Measurements from ENCODE around the gene VIPR2.
"Not testable (repeated sequence)": the region's sequence is repeated elsewhere in the genome, so short reads cannot be mapped to it uniquely, and the experiment has no call there.

VIPR2 gene

DNA sequence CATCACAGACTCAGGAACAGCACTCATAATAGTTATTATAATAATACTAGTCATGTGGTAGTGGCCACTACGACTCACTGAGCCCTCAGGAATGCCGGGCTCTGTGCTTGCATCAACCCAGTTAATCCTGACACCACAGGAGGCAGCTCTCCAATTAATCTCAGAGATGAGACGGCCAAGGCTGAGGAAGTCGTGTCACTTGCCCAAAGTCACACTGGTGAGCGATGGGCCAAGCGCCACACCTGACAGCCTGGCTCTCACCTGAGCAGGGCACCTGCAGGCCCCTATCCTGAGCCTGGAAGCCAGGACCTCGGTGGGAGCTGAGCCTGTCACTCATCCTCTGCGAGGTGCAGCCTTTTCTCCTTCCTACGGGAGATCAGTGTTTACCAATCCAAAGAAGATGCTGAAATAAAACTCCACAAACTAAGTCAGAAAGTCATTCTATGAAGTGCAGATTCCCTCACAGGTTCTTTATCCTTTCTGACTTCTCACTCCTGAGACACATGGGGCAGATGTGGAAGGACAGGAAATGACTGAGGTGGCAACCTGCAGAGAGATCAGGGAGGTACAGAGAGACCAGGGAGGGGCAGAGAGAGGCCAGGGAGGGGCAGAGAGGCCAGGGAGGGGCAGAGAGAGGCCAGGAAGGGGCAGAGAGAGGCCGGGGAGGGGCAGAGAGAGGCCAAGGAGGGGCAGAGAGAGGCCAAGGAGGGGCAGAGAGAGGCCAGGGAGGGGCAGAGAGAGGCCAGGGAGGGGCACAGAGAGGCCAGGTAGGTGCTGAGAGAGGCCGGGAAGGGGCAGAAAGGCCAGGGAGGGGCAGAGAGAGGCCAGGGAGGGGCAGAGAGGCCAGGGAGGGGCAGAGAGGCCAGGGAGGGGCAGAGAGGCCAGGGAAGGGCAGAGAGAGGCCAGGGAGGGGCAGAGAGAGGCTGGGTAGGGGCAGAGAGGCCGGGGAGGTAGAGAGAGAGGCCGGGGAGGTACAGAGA lies 38.5 kb downstream of the VIPR2 start:
- no peak for DNase-seq (ENCODE audit: low read depth in 2 of 3, low spot score in 1 of 3)

DNA sequence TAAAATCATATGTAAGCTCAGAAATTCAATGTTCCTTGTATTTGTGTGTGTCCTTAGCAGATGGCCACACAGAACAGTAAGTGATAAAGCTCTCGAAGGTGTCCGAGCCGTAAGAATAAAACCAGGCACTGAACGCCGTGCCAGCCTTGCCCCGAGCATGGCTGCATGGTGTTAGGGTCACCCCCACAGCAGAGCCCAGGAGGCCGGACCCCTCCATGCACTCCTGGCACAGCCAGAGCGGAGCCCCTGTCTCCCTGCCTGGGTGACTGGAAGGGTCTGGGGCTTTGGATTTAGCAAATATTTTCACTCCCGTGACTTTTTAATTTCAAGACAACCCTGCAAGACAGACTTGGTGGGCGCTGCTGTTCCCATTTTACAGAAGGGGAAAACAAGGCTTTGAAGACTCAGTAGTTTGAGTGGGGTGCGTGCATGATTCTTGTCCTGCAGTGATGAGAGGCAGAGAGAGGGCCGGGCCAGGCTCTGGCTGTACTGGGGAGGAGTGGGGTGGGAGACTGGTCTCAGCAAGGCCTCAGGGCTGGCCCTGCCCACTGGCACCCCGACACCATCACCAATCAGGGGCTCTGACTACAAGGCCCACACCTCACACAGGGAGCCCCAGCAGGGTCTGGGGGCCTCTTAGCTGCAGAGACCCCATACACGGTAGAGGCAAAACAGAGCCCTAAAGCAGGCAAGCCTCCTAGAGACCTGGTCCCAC lies 39.4 kb downstream of the VIPR2 start:
- no peak for DNase-seq (ENCODE audit: low read depth in 2 of 3, low spot score in 1 of 3)

DNA sequence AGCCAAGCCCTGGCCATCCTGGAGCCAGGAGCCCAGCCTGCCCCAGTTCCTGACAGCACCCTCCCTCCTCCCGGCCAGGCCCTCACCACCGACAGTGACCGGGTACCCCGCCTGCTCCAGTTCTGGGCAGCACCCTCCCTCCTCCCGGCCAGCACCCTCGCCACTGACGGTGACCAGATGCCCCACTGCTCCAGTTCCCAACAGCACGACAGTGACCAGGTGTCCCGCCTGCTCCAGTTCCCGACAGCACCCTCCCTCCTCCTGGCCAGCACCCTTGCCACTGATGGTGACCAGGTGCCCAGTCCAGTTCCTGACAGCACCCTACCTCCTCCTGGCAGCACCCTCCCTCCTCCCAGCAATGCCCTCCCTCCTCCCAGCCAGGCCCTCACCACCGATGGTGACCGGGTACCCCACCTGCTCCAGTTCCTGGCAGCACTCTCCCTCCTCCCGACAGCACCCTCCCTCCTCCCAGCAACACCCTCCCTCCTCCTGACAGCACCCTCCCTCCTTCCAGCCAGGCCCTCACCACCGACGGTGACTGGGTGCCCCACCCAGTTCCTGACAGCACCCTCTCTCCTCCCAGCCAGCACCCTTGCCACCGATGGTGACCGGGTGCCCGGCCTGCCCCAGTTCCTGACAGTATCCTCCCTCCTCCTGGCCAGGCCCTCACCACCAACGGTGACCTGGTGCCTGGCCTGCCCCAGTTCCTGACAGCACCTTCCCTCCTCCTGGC lies 40.3 kb downstream of the VIPR2 start:
- DNase-seq (ENCODE audit: low read depth in 2 of 3, low spot score in 1 of 3) = no peak

DNA sequence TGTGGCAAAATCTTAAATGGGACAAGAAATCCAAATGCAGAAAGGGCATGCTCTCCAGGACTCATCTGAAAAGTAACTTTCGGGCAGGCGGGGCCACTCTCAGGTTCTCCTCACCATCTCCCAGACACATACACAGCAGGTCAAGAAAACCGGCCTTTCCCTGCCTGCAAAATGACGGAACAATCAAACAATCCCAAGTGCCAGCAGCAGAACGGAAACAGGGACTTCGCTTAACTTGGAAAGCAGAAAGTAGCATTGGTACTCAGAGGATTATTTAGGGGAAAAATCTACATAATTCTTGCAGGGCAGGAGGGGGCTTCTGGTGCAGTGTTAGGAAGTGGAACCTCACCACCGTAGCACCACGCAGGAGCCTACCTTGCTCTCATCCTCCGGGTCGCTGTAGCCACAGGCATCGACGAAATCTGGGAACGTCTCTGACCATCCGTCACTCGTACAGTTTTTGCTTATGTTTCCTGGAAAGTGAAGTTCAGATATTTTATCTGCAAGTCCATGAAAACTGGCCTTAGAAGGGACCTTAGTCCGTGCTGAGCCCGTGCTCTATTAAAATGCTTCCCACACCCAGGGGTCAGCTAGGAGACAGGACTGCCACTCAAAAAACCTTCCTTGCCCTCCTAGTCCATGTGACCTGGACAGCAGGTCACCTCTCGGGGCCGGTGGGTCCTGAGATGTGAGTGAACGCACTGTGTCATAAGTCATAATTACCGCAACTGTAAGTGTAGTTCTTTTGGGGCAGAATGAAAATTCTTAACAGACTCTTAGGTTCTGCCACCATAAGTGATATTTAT lies 41.1 kb downstream of the VIPR2 start:
- no peak for DNase-seq (ENCODE audit: low read depth in 2 of 3, low spot score in 1 of 3)

DNA sequence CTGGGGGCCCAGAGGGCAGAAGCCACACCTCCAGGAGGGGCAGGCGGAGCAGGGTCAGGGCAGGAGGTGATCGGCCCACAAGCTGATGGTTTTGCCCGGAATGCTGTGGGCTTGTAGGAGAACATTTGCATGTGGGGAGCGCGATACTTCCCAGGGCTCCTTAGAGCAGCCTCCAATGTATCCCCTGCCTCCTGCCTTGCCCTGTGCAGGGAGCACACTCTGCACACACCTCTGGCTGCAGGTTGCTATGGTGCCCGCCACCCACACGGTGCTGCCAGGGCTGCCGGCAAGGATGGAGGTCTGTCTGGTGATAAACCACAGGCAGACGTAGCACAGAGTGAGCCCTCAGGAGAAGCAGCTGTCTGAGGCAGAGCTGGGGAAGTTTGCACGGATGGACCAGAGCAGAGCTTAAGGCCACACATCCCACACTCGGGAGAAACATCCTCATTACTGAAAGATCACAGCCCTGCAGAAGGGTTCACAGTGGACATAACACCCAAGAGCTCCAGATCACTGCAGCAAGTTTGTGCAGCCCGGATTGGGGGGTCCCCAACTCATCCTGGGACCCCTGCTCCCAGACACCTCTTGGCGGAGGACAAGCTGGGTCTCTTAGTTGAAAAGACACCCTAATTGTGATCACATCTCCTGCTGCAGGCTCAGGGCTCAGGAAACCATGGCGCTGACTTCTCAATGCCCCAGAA lies 41.8 kb downstream of the VIPR2 start:
- DNase-seq (ENCODE audit: low read depth in 2 of 3, low spot score in 1 of 3) = no peak

DNA sequence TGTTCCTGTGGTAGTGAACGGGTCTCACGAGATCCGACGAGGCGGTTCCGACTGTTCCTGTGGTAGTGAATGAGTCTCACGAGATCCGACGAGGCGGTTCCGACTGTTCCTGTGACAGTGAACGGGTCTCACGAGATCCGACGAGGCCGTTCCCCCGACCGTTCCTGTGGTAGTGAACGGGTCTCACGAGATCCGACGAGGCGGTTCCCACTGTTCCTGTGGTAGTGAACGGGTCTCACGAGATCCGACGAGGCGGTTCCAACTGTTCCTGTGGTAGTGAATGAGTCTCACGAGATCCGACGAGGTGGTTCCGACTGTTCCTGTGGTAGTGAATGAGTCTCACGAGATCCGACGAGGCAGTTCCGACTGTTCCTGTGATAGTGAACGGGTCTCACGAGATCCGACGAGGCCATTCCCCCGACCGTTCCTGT lies 43.0 kb downstream of the VIPR2 start:
- not testable (repeated sequence) for DNase-seq (ENCODE audit: low read depth in 2 of 3, low spot score in 1 of 3)

DNA sequence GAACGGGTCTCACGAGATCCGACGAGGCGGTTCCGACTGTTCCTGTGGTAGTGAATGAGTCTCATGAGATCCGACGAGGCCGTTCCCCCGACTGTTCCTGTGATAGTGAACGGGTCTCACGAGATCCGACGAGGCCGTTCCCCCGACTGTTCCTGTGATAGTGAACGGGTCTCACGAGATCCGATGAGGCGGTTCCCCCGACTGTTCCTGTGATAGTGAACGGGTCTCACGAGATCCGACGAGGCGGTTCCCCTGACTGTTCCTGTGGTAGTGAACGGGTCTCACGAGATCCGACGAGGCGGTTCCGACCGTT lies 43.6 kb downstream of the VIPR2 start:
- not testable (repeated sequence) for DNase-seq (ENCODE audit: low read depth in 2 of 3, low spot score in 1 of 3)

DNA sequence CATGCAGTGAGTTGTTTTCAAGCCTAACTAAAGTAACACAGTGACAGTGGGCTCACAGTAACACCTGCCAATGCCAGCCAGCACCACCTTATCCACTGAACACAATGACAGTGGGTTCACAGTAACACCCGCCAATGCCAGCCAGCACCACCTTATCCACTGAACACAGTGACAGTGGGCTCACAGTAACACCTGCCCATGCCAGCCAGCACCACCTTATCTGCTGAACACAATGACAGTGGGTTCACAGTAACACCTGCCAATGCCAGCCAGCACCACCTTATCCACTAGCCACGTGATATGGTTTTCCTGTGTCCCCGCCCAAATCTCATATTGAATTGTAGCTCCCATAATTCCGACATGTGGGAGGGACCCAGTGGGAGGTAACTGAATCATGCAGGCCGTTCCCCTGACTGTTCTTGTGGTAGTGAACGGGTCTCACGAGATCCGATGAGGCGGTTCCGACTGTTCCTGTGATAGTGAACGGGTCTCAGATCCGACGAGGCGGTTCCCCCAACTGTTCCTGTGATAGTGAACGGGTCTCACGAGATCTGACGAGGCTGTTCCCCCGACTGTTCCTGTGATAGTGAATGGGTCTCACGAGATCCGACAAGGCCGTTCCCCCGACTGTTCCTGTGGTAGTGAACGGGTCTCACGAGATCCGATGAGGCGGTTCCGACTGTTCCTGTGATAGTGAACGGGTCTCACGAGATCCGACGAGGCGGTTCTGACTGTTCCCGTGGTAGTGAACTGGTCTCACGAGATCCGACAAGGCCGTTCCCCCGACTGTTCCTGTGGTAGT lies 44.2 kb downstream of the VIPR2 start:
- not testable (repeated sequence) for DNase-seq (ENCODE audit: low read depth in 2 of 3, low spot score in 1 of 3)

DNA sequence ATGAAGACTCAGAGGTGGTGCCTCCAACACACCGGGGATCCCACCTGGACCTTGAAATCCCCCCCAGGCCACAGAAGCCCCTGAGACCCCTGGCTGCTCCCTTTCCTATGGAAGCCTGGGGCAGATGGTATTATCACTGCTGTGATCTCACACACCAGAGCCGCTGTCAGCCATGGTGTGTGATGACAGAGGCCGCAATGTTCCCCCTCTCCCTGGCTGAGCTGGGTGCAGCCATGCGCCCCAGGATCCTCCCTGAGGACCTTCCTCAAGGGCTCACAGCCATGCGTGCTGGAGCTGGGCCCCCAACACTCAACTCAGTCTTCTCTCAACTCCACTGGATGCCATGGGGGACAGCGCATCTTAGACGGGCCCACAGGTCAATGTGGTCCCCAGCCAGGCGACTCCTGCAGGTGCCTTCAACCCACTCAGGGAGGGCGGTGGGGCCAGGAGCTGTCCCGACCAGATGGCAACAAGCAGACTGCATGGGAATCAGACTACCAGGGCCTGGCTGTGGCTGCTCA lies 44.9 kb downstream of the VIPR2 start:
- DNase-seq (ENCODE audit: low read depth in 2 of 3, low spot score in 1 of 3) = no peak

DNA sequence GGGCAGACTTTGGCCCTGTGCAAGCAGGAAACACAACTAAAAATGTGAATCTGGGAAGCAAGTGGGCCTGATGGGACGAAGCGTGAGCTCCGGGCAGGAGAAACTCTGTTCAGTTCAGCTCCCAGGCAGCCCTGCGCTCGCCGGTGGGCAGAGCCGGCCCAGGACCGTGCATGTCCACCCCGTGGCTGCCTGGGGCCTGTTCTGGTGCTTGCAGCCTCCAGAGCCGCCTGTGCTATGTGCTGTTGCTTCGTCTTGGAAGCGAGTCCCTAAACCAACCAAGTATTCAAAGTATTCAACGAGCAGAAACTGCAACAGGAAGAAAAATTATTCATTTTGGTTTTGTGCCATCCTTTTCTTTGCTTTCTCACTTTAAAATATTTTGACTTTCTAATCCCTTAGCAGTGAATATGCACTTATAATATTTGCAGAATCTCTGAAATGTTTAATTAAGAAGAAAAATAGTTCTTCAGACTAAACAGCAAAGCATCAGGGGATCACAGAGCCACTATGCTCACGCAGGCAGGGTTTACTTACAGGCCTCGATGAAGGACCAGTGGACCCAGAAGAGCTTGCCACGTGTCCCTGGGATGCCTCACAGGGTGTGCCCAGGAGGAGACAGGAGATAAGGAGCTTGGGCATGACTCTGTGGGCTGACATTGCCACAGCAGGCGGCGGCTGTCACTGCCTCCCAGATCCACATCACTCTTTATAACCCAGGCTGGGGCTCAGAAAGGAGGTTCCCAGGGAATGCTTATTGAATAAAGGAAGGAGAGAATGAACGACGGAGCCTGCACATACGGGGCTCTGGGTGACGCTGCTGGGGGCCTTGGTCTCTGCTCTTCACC lies 45.6 kb downstream of the VIPR2 start:
- no peak for DNase-seq (ENCODE audit: low read depth in 2 of 3, low spot score in 1 of 3)

DNA sequence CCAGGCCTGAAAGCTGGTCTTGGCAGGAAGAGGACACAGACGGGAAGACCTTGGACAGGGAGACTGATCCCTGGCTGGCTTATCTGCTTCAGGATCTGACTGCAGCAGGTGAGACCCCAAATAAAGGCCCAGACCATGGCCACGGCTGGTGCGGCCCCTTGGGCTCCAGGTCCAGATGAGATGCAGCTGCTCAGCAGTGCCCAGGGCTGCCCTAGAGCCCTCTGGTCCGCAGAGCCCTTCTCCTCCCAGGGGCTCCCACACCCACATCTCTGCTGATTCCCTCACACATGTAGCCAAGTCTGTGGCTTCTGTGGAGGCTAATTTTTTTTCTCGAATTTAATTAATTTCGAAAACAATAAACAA lies 46.3 kb downstream of the VIPR2 start:
- no peak for DNase-seq (ENCODE audit: low read depth in 2 of 3, low spot score in 1 of 3)

DNA sequence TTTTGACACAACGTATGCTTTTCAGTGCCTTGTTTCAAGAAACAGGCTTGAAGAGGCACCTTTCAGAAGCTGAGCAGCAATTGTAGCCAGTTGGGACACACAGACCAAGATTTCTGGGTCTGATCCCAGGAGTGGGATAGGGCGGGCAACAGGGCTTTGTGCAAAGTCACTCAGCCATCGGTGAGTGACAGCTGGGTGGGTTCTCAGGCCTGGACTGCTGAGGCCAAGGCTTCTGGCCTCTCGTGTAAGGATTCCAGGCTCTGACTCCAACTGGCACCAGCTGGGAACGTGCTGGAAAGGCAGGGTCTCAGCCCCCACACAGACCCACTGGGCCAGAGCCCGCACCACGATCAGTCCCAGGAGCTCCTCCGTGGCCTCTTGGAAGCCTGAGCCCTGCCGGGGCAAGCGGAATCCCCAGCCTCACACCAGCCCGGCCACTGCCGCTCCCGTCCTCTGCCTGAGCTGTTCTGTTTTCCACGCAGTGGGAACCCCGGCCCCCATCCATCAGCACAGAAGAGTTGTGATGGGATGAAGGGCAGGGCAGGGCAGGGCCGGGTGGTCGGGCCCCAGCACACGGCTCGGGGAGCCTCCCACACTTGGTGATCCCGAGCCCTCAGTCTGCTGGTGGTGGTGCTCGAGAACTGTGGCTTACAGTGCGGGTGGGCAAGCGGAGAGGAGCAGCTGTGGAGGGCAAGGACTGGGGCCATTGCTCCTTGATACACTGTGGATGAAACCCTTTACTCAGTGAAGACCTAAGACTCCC lies 46.8 kb downstream of the VIPR2 start:
- no peak for DNase-seq (ENCODE audit: low read depth in 2 of 3, low spot score in 1 of 3)

DNA sequence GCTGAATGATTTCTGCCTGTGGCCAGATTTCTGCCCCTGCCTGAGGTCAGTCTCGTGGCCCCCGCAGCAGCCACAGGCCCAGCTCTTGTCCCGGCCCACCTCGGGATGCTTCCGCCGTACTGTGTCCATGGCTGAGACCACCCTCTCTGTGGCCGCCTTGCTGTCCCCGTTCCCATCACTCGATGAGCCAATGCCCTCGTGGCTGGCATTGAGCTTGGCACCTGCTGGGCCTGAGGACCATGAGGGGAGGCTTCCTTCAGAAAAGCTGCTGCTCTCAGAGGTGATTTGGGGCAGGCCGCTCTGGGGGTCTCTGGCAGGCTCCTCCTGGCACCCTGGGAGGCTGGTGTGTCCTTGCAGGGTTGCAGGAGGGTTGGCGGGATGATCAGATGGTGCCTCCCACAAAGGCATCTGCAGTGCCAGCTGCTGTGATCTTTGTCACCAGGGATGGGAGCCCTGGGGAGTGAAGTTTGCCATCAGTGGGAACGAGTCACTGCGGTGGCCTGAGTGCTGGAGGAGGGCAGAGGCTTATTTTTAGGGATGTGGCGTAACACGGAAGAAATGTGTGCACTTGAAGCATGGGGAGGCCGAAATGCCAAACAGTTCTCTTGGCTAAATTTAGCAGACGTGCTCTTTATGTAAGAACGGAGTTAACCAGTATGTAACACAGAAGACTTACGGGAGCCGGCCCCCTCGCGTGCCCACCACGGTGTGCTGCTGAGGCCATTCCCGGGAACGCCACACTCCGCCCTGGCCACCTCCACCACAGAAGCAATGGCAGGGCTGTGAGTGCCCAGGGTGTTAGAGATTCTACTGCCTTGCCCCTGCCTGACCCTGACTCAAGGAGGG lies 47.7 kb downstream of the VIPR2 start:
- DNase-seq (ENCODE audit: low read depth in 2 of 3, low spot score in 1 of 3) = no peak

DNA sequence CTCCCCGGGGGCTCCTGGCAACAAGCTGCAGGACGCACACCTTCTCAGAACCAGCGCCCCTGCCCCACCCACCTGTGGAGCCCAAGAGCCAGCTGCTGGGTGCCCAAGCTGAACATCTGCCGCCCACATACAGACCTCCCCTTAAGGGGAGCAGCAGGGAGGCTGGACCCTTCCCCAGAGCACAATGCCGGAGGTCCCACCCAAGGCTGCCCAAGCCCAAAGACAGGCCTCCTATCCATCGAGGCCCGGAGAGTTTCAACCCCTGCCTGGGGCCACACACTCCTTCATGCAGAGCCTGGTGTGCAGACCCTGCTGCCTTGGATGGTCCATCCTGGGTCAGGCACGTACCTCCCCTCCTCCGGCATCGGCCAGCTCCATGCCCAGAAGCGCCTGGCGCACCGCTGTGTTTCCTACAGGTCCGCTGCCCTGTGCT lies 48.7 kb downstream of the VIPR2 start:
- no peak for DNase-seq (ENCODE audit: low read depth in 2 of 3, low spot score in 1 of 3)

DNA sequence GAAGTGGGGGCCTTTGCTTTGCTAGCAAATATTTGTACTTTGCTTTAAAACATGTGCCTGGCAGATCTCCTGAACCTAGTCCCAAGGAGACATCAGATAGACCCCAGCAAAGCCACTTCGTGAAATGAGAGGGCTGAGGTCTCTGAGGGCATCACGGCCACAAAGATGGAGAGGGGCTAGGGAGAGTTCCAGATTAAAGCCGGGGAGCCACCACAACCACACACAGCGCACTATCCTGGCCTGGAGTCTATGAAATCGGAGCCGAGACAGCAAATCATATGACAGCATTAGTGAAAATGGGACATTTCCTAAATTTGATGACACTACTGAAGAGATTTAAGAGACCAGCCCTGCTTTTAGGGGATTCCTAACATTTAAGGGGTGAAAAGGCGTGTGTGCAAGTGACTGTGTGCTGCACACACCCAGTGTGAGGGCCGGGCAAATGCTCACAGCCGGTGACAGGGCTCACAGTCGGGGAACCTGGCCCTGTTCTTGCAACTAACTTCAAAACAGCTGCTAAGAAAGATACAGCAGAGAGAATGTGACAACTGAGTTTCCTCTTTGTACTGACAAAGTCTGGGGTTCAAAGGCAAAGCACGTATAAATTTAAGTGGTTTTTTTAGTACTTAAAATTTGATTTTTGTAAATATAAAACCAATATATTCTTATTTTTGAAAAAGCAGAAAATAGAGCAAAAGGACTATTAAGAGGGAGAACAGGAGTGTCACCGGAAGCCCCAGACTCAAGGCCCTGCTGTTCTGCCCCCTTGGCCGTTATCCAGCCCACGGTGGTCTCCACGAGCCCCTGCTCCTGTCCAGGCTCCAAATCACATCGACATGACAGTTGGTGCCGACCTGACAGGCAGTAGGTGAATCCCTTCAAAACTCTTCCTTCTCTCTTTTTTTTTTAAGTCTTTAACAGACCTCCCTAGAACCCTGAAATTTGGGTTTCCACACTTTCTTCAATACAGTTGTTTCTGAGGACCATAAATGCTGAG lies 49.5 kb downstream of the VIPR2 start:
- DNase-seq (ENCODE audit: low read depth in 2 of 3, low spot score in 1 of 3) = no peak
